T-helper 22 cell (primary cell): ENCODE data around the gene TNFAIP1.

Experiments used
- DNase-seq: peaks from one replicate; pipeline ENCODE4 v3.0.0-alpha.2; 2020; ENCODE audit warnings: low read depth

Gene TNFAIP1

GRCh38 chr17:28371245-28372202, 36.0 kb downstream of the TNFAIP1 start, which contains the start of gene SARM1:
Gene SARM1 (plus strand): TSS chr17:28371694. CDS start chr17:28372033, 339 bp downstream.
- DNase-seq = peak; percentile 80

GRCh38 chr17:28372203-28372944, 36.8 kb downstream of the TNFAIP1 start:
- no peak for DNase-seq

GRCh38 chr17:28372945-28373274, 37.3 kb downstream of the TNFAIP1 start:
- no peak for DNase-seq

- DNase-seq = no peak
Measured at GRCh38 chr17:28379814-28380801, 44.5 kb downstream of the TNFAIP1 start.

- no peak for DNase-seq
Measured at GRCh38 chr17:28381141-28381825, 45.7 kb downstream of the TNFAIP1 start.

- peak; percentile 44 for DNase-seq
Measured at GRCh38 chr17:28384281-28385036, 48.9 kb downstream of the TNFAIP1 start.

- no peak for DNase-seq
Measured at GRCh38 chr17:28385037-28385400, 49.5 kb downstream of the TNFAIP1 start.

- DNase-seq = no peak
Measured at GRCh38 chr17:28385406-28385805, 49.8 kb downstream of the TNFAIP1 start.

- DNase-seq = no peak
Measured at GRCh38 chr17:28386391-28386790, 50.8 kb downstream of the TNFAIP1 start.

GRCh38 chr17:28388106-28388505, 52.5 kb downstream of the TNFAIP1 start:
- no peak for DNase-seq

GRCh38 chr17:28390141-28390540, 54.6 kb downstream of the TNFAIP1 start:
- DNase-seq = no peak

GRCh38 chr17:28390563-28390962, 55.0 kb downstream of the TNFAIP1 start:
- DNase-seq = no peak

- no peak for DNase-seq
Measured at GRCh38 chr17:28390984-28391383, 55.4 kb downstream of the TNFAIP1 start.

GRCh38 chr17:28391401-28391800, 55.8 kb downstream of the TNFAIP1 start:
- DNase-seq = no peak

GRCh38 chr17:28392491-28392890, 56.9 kb downstream of the TNFAIP1 start:
- DNase-seq = no peak

- no peak for DNase-seq
Measured at GRCh38 chr17:28394337-28395116, 59.0 kb downstream of the TNFAIP1 start.

- no peak for DNase-seq
Measured at GRCh38 chr17:28395426-28395825, 59.9 kb downstream of the TNFAIP1 start.

- no peak for DNase-seq
Measured at GRCh38 chr17:28395968-28396367, 60.4 kb downstream of the TNFAIP1 start.
